LNCaP clone FGC (cell line): Measurements from ENCODE around the gene INSYN2A.

Experiments used
- DNase-seq: peaks from one replicate; pipeline ENCODE4 v3.0.0-alpha.2; 2011; ENCODE audit warnings: low read depth
- H3K4me3 ChIP-seq: 2 replicates; pipeline ENCODE4 v1.5.1; 2011; ENCODE audit warnings: mild to moderate bottlenecking, low read depth, low read length, control low read depth
- TF ChIP-seq, protein P1 (sequence below): IDR thresholded peaks from 2 replicates; pipeline ENCODE4 v1.5.1; 2012; ENCODE audit warnings: mild to moderate bottlenecking; ENCODE audit not compliant: control insufficient read depth, insufficient read depth; ENCODE audit errors: extremely low read depth

The INSYN2A gene

GRCh38 chr10:127228195-127228787, 31.9 kb upstream of the INSYN2A start:
- H3K4me3 ChIP-seq: no peak overlapping the region
- DNase-seq: no peak

DNA sequence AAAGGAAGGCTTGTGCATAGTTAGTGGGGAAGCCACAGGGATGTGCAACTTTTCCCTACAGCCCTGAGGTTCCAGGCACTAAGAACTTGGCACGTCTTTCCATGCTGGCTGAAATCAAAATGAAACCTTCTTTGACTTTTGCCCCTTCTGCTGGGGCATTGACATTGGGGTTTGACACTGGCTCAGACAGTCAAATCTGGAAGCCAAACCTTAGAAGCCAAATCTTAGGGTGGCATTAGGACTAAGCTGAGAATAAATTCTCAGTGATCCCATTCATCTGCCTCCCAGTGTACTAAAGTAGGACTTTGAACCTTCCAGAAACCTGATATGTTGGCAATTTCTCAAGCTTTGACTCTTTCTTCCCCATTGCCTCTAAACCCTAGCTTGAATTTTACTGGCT, 31.3 kb upstream of the INSYN2A start:
- TF ChIP-seq, protein P1, sequence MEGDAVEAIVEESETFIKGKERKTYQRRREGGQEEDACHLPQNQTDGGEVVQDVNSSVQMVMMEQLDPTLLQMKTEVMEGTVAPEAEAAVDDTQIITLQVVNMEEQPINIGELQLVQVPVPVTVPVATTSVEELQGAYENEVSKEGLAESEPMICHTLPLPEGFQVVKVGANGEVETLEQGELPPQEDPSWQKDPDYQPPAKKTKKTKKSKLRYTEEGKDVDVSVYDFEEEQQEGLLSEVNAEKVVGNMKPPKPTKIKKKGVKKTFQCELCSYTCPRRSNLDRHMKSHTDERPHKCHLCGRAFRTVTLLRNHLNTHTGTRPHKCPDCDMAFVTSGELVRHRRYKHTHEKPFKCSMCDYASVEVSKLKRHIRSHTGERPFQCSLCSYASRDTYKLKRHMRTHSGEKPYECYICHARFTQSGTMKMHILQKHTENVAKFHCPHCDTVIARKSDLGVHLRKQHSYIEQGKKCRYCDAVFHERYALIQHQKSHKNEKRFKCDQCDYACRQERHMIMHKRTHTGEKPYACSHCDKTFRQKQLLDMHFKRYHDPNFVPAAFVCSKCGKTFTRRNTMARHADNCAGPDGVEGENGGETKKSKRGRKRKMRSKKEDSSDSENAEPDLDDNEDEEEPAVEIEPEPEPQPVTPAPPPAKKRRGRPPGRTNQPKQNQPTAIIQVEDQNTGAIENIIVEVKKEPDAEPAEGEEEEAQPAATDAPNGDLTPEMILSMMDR: no peak
- no peak for DNase-seq
- no peak overlapping the region for H3K4me3 ChIP-seq

More at GRCh38 chr10:127228195-127228787, 31.9 kb upstream of the INSYN2A start:
- TF ChIP-seq, protein P1: peak; percentile 29

- H3K4me3 ChIP-seq: no peak overlapping the region
- no peak for DNase-seq
- TF ChIP-seq, protein P1: no peak
These were observed 30.6 kb upstream of the INSYN2A start for GRCh38 chr10:127227027-127227426.

DNA sequence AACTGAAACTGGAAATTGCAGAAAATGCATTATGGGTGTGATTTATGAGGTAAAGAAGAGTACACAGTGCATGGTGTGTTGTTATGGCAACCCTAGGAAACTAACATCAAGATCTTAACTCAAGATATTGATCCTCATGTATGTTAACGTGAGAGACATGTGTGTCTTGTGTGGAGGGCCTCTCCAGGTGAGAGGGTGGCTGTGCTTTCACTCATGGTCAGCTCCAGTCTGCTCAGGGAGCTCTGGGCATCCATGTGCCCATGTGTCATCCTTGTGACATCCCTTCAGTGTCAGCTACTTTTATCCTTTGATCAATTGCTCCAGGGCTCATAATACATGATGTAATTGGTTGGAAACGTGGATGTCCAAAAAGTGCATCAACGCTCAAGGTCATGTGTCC, 24.9 kb upstream of the INSYN2A start:
- TF ChIP-seq, protein P1: no peak
- DNase-seq: no peak
- H3K4me3 ChIP-seq: no peak overlapping the region

DNA sequence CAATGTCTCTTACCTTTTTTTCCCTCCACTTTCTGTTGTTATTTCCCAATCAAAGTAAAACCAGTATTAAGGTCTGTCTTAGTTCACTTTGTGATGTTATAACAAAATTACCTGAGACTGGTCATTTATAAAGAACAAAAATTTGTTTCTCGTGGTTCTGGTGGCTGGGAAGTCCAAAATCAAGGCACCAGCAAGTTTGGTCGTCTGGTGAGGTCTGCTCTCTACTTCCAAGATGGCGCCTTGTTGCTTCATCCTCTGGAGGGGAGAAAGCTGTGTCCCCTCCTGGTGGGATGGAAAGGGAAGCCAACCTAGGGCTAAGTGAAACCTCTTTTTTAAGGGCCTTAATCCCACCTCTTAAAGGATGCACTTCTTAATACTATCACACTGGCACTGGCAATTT, 22.3 kb upstream of the INSYN2A start:
- no peak for DNase-seq
- no peak overlapping the region for H3K4me3 ChIP-seq
- TF ChIP-seq, protein P1: no peak

GRCh38 chr10:127216786-127217185, 20.4 kb upstream of the INSYN2A start:
- no peak overlapping the region for H3K4me3 ChIP-seq
- TF ChIP-seq, protein P1: no peak

DNA sequence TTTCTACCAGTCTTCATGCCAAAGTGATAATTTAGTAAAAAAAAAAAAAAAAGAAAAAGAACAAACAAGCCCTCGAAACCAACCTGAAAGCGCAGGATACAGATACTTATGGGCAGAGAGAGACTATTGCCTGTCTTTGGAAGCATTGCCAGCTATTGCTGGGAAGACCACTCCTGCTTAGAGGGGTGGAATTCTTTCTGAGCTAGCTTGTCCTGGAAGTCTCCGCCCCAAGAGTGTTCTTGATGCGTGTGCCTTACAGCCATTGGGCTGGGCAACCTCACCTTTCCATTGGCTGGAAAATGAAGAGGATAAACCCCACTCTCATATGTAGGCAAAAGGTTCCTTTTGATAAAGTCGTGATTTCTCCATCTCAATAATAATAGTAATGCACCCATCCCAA, 19.9 kb upstream of the INSYN2A start:
- TF ChIP-seq, protein P1: no peak
- no peak for DNase-seq
- H3K4me3 ChIP-seq: no peak overlapping the region

More at GRCh38 chr10:127216786-127217185, 20.4 kb upstream of the INSYN2A start:
- DNase-seq: no peak
